HepG2 (cell line): ENCODE data around the gene TSHZ2. TPM values are rescaled to one million over a fixed set of nuclear protein-coding genes. Genes with fewer than 3 reads are reported as not detected.

ENCODE experiments used
- ARID3A ChIP-seq: IDR thresholded peaks from 2 replicates; pipeline ENCODE4 v1.6.1; 2012; ENCODE audit warnings: low read depth, low read length, improper control_type of control experiment
- IKZF4 ChIP-seq: sonication (generic); formaldehyde crosslinking; IDR thresholded peaks from 2 replicates; pipeline ENCODE4 v1.5.1; 2020; ENCODE audit warnings: borderline replicate concordance, mild to moderate bottlenecking, low read depth, missing genetic modification reagents; ENCODE audit errors: not compliant biosample characterization
- PLRG1 ChIP-seq: fragments of 450-650 bp; conservative IDR thresholded peaks from 2 replicates; pipeline ENCODE4 v1.6.1; 2016
- RERE ChIP-seq: IDR thresholded peaks from 2 replicates; pipeline ENCODE4 v1.6.1; 2016; ENCODE audit warnings: low read depth, missing genetic modification reagents, missing compliant biosample characterization
- WIZ ChIP-seq: sonication (generic); formaldehyde crosslinking; IDR thresholded peaks from 2 replicates; pipeline ENCODE4 v1.5.1; 2020; ENCODE audit warnings: mild to moderate bottlenecking, missing genetic modification reagents
- ZFY ChIP-seq: sonication (generic); formaldehyde crosslinking; IDR thresholded peaks from 2 replicates; pipeline ENCODE4 v1.4.0; 2020; ENCODE audit warnings: missing genetic modification reagents
- ZMAT5 ChIP-seq: sonication (generic); formaldehyde crosslinking; IDR thresholded peaks from 2 replicates; pipeline ENCODE4 v1.5.0; 2020; ENCODE audit warnings: mild to moderate bottlenecking, low read depth, missing genetic modification reagents, borderline replicate concordance
- ZNF549 ChIP-seq: sonication (generic); formaldehyde crosslinking; IDR thresholded peaks from 2 replicates; pipeline ENCODE4 v1.5.0; 2020; ENCODE audit warnings: missing genetic modification reagents
- ZSCAN30 ChIP-seq: sonication (generic); formaldehyde crosslinking; IDR thresholded peaks from 2 replicates; pipeline ENCODE4 v1.5.0; 2020; ENCODE audit warnings: mild to moderate bottlenecking, missing genetic modification reagents
- polyA plus RNA-seq, 8 experiments: library from polyadenylated mRNA; depleted of rRNA in 3 of 8; stranded (reverse) in 7 of 8; unstranded in 1 of 8; fragments of >200 nt; fragmentation: Illumina TruSeq in 4 of 8; extraction: Trizol in 4 of 8; gene quantifications; 2 replicates each; pipeline versions ENCODE4 v1.2.1 to v1.2.3, GENCODE V29; 2011 to 2016; ENCODE audit warnings: low read depth in 4 of 8, missing spikeins in 1 of 8, mixed read lengths in 1 of 8; ENCODE audit not compliant: insufficient read depth in 1 of 8
- total RNA-seq, 5 experiments: library from RNA; depleted of rRNA; stranded (reverse); fragments of >200 nt; fragmentation: Illumina TruSeq; extraction: Trizol; gene quantifications; 2 replicates each; pipeline ENCODE4 v1.2.3, GENCODE V29; 2016; ENCODE audit warnings: low read depth in 1 of 5

TSHZ2 gene
- total and polyA plus RNA-seq, 2 of the 13 experiments (the other 11 are each of a cell fraction or from before 2014, with no cell fraction given): 0.01 TPM; not detected in 1

GRCh38 chr20:53270792-53271375 lies 298.7 kb downstream of the TSHZ2 start (continued):
- no peak for TF ChIP-seq RERE (CRISPR knock-in tag)
- TF ChIP-seq ARID3A: no peak
- TF ChIP-seq WIZ: no peak
- TF ChIP-seq ZSCAN30 (CRISPR knock-in tag): no peak
- no peak for TF ChIP-seq ZFY
- no peak for TF ChIP-seq ZMAT5
- TF ChIP-seq IKZF4 (CRISPR knock-in tag): no peak
- no peak for TF ChIP-seq ZNF549
- no peak for TF ChIP-seq PLRG1
